ENCODE results near the gene HK1. TPM values are rescaled to one million over a fixed set of nuclear protein-coding genes. Genes with fewer than 3 reads are reported as not detected.
"Not testable (repeated sequence)": the region's sequence is repeated elsewhere in the genome, so short reads cannot be mapped to it uniquely, and the experiment has no call there.

The HK1 gene
- total RNA-seq, 4 donors from 2014 or later = 130 to 189 (median 142) TPM

DNA sequence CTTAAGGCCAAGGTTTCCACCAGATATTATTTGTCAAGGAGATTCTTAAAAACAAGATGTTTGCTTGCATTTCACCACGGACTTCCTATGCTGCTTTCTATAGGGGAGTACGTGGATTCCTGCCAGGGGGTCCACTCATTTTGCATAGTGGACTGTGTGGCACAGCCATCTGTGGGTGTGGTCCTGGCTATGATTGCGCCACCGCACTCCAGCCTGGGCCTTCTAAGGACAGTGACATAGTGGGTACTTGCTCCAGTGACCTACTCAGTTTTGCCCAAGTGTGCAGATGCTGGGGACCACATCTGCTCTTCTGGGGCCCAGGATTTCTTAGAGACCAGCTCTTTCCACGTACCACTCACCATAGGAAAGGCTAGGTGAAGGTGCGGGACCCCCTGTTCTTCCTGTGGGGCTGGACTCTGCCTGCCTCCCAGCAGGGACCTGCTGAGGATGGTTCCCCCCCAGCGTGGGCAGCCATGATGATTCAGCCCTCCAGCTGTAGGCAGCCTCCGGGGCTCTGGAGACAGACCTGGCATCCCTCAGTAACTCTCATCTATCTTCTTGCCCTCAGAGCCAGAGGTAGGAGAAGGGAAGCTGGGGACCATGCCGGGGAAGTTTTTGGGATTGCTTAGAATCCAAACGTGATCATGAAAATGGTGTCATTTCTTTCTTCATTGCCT, 42.9 kb downstream of the HK1 start:
- H3K36me3 ChIP-seq = no peaks in the 10 kb centered on the region
- no peaks in the 10 kb centered on the region for H3K27me3 ChIP-seq
- H3K4me1 ChIP-seq = peaks cover 45 to 91% (median 65%) of the 10 kb centered on the region in 3 donors
- H3K9me3 ChIP-seq = no peaks in the 10 kb centered on the region
- no peak for TF ChIP-seq POLR2A (IDR thresholded peaks at IDR 0.05)
- TF ChIP-seq, protein P1, sequence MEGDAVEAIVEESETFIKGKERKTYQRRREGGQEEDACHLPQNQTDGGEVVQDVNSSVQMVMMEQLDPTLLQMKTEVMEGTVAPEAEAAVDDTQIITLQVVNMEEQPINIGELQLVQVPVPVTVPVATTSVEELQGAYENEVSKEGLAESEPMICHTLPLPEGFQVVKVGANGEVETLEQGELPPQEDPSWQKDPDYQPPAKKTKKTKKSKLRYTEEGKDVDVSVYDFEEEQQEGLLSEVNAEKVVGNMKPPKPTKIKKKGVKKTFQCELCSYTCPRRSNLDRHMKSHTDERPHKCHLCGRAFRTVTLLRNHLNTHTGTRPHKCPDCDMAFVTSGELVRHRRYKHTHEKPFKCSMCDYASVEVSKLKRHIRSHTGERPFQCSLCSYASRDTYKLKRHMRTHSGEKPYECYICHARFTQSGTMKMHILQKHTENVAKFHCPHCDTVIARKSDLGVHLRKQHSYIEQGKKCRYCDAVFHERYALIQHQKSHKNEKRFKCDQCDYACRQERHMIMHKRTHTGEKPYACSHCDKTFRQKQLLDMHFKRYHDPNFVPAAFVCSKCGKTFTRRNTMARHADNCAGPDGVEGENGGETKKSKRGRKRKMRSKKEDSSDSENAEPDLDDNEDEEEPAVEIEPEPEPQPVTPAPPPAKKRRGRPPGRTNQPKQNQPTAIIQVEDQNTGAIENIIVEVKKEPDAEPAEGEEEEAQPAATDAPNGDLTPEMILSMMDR (IDR thresholded peaks at IDR 0.05) = no peak
- peak overlapping the region; percentile 95 to 100 (median 98) for H3K27ac ChIP-seq
- 64 to 69% methylated on average over 5 of the region's 10 CpGs for WGBS, 2 donors
- intact Hi-C loops (cut with DNase I) = no loop called here
- peak overlapping the region in 2 of 4 donors; percentile 85 to 95 for H3K4me3 ChIP-seq
- DNase-seq = no peak

DNA sequence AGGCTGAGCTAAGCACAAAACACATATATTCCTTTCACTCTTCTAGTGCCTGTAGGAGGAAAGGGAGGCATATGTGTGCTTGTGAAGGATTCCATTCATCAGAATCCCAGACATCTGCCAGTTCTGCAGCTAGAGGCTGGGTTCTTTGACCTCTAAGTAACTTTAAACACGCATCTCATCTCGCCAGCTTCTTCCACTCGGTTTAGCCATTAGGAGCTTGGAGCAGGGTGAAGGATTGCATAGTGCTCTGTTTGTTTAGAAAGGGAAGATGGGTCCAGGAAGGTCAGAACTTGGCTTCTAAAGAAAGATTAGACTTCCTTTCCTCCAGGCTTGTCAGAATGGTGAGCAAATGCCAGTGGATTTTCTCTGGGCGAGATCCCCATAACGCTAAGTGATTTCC, 43.6 kb downstream of the HK1 start:
- no peaks in the 10 kb centered on the region for H3K27me3 ChIP-seq
- peaks cover 40 to 91% (median 65%) of the 10 kb centered on the region in 3 donors for H3K4me1 ChIP-seq
- H3K36me3 ChIP-seq = no peaks in the 10 kb centered on the region
- no peak overlapping the region for H3K4me3 ChIP-seq
- DNase-seq = no peak
- TF ChIP-seq, protein P1 (IDR thresholded peaks at IDR 0.05) = no peak
- no peak for TF ChIP-seq POLR2A (IDR thresholded peaks at IDR 0.05)
- no peaks in the 10 kb centered on the region for H3K9me3 ChIP-seq
- 61 to 72% methylated on average over 2 to 5 of the region's 5 CpGs for WGBS, 2 donors
- peak overlapping the region in 3 of 4 donors; percentile 16 to 99 (median 98) for H3K27ac ChIP-seq
- intact Hi-C loops (cut with DNase I) = no loop called here

DNA sequence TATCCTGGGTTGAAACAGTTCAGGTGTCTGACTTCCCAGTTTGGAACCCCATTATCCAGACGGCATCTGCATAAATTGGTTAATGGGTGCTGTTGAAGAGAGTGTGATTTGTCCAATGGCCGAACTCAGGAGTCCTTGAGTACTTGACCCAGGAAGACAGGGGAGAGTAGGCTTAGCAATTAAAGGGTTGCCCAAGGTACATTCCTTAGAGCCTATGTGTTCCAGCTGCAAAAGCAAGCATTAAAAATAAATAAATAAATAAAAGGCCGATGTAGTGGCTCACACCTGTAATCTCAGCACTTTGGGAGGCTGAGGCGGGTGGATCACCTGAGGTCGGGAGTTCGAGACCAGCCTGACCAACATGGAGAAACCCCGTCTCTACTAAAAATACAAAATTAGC, 44.0 kb downstream of the HK1 start:
- 84 to 90% methylated on average over 7 of the region's 7 CpGs for WGBS, 2 donors
- intact Hi-C loops (cut with DNase I); H3K27me3 ChIP-seq; H3K4me3 ChIP-seq; H3K9me3 ChIP-seq; DNase-seq; H3K36me3 ChIP-seq: not testable (repeated sequence)
- H3K27ac ChIP-seq = peak overlapping the region in 2 of 4 donors; percentile 98 to 99
- H3K4me1 ChIP-seq = peaks cover 35 to 91% (median 65%) of the 10 kb centered on the region in 3 donors

DNA sequence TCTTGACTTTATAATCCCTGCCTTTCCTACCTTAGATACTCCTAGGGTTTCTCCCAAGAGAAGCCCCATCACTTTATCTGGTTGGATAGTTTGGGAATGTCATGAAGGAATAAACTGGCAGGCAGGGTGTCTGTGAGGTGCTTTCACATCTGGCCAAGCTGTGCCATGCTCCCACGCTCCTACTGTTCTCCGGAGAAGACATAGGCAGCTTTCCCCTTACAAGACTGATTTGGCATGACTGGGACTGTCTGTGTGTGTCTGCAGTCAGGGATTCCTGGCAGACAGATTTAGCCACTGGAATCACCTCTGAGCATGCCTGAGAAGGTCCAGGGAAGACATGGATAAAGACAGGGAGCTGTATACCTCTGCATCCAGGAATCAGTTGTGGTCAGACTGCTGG, 45.3 kb downstream of the HK1 start:
- Histone ChIP-seq H3K27me3 (no peaks in the 10 kb centered on the region), H3K36me3 (no peaks in the 10 kb centered on the region), H3K4me1 (peaks cover 41 to 93% (median 70%) of the 10 kb centered on the region in 3 donors), H3K27ac (peak overlapping the region in 3 of 4 donors; percentile 6 to 89 (median 41)), H3K4me3 (no peak overlapping the region), H3K9me3 (no peaks in the 10 kb centered on the region)
- no peak for DNase-seq
- intact Hi-C loops (cut with DNase I) = no loop called here
- WGBS, 2 donors = 27 to 56% methylated on average over 2 of the region's 2 CpGs
- TF ChIP-seq POLR2A (IDR thresholded peaks at IDR 0.05) = no peak
- TF ChIP-seq, protein P1 (IDR thresholded peaks at IDR 0.05) = no peak

DNA sequence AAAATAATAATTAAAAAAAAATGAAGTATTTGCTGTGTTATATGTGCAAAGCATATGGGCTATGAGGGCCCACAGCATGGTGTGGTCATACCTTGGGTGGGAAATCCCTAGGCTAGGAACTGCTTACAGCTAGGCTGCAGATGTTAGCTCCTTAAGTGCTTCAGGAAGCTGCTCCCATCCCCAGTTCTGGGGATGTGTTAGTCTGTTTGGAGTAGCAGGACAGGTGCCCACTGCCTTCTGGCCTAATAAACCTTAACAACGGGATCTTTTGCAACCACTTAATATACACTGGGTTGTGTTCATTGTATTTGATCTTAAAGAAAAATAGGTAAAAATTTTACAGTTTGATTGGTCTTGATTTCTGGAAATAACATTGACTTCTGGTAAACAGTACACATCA, 46.3 kb downstream of the HK1 start:
- TF ChIP-seq POLR2A (IDR thresholded peaks at IDR 0.05) = no peak
- TF ChIP-seq, protein P1 (IDR thresholded peaks at IDR 0.05) = no peak
- Histone ChIP-seq H3K4me1 (peaks cover 45 to 100% (median 80%) of the 10 kb centered on the region in 3 donors), H3K36me3 (peaks cover 0 to 6% (median 0%) of the 10 kb centered on the region in 3 donors), H3K27me3 (no peaks in the 10 kb centered on the region), H3K27ac (peak overlapping the region in 2 of 4 donors; percentile 6 to 89), H3K4me3 (no peak overlapping the region), H3K9me3 (no peaks in the 10 kb centered on the region)
- WGBS, 2 donors = 50 to 71% methylated on average over 1 of the region's 1 CpG
- intact Hi-C loops (cut with DNase I) = no loop called here
- no peak for DNase-seq
